Thoracic aorta (tissue), 2 donors: ENCODE results near the gene PRMT7. TPM values are rescaled to one million over a fixed set of nuclear protein-coding genes. Genes with fewer than 3 reads are reported as not detected.

ENCODE experiments used
- ATAC-seq: fragments of 150-250 bp; one replicate; pipeline ENCODE4 v1.8.0; 2017; ENCODE audit warnings: low read depth; ENCODE audit not compliant: insufficient number of reproducible peaks, low FRiP score
- DNase-seq: peaks from one replicate; pipeline ENCODE4 v3.0.0-alpha.2; 2020; ENCODE audit warnings: low spot score
- H3K27ac ChIP-seq, 2 donors: fragments of 200-600 bp; sonication (generic); 1 replicate in 1 of 2; 2 replicates in 1 of 2; pipeline ENCODE4 v1.5.1; 2016; ENCODE audit warnings: mild to moderate bottlenecking in 2 of 2, moderate library complexity in 2 of 2
- H3K27me3 ChIP-seq: fragments of 200-600 bp; sonication (generic); replicated peaks from 2 replicates; pipeline ENCODE4 v1.6.0; 2016; ENCODE audit warnings: mild to moderate bottlenecking; ENCODE audit not compliant: insufficient read depth
- H3K36me3 ChIP-seq: fragments of 200-600 bp; sonication (generic); one replicate; pipeline ENCODE4 v1.5.1; 2016
- H3K4me1 ChIP-seq, 2 donors: fragments of 200-600 bp; sonication (generic); 1 replicate in 1 of 2; 2 replicates in 1 of 2; pipeline versions ENCODE4 v1.5.1 to v1.6.0; 2016; ENCODE audit warnings: low read depth in 2 of 2, mild to moderate bottlenecking in 1 of 2; ENCODE audit not compliant: control insufficient read depth in 1 of 2
- H3K4me3 ChIP-seq: fragments of 200-600 bp; sonication (generic); 2 replicates; pipeline ENCODE4 v1.5.1; 2016; ENCODE audit warnings: mild to moderate bottlenecking
- H3K9me3 ChIP-seq: fragments of 200-600 bp; sonication (generic); 2 replicates; pipeline ENCODE4 v1.5.1; 2016
- total RNA-seq, 2 donors: library from RNA; depleted of rRNA; stranded (reverse); fragments of >200 nt; gene quantifications; one replicate each; pipeline versions ENCODE4 v1.1.0 to v1.2.3, GENCODE V29; 2016
- TF ChIP-seq, protein P1 (sequence below): fragments of 200-600 bp; sonication (generic); IDR thresholded peaks from one replicate; pipeline ENCODE4 v1.5.1; 2019; ENCODE audit warnings: antibody characterized with exemption

PRMT7 gene
- total RNA-seq, 2 donors from 2014 or later, result 46.6 to 74.2 TPM

DNA sequence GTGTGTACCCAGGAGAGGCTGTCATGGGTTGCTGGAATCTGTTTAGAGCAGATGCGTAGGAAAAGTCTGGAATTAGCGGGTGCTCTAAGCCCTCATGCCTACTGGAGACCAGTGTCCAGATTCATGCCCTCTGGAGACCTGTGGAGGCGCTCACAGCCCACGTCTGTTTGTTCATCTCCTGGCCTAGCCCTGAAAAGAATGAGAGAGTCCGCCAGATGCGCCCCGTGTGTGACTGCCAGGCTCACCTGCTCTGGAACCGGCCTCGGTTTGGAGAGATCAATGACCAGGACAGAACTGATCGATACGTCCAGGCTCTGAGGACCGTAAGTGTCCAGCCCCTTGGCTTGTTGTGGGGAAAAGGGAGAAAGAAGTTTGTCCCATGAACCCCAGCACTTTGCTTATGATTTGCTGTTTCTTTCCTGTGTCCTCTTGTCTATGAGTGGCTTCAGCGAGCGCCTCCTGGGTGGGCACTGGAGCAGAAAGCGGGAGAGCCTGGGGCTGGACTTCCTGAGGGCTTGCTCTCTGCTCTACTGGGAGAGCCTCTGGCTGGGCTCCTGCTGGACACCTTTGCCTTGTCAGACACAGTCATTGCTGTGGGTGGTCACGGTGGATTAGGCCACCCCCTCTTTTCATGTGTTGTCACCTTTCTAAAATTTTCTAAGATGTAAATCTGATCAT lies 35.3 kb downstream of the PRMT7 start:
- ATAC-seq (no peak), DNase-seq (no peak)
- TF ChIP-seq, protein P1, sequence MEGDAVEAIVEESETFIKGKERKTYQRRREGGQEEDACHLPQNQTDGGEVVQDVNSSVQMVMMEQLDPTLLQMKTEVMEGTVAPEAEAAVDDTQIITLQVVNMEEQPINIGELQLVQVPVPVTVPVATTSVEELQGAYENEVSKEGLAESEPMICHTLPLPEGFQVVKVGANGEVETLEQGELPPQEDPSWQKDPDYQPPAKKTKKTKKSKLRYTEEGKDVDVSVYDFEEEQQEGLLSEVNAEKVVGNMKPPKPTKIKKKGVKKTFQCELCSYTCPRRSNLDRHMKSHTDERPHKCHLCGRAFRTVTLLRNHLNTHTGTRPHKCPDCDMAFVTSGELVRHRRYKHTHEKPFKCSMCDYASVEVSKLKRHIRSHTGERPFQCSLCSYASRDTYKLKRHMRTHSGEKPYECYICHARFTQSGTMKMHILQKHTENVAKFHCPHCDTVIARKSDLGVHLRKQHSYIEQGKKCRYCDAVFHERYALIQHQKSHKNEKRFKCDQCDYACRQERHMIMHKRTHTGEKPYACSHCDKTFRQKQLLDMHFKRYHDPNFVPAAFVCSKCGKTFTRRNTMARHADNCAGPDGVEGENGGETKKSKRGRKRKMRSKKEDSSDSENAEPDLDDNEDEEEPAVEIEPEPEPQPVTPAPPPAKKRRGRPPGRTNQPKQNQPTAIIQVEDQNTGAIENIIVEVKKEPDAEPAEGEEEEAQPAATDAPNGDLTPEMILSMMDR, result no peak
- no peaks in the 10 kb centered on the region for H3K9me3 ChIP-seq
- H3K4me3 ChIP-seq, result no peak overlapping the region
- peaks cover 18% of the 10 kb centered on the region for H3K36me3 ChIP-seq
- H3K27me3 ChIP-seq, result no peaks in the 10 kb centered on the region
- peaks cover 0 to 10% of the 10 kb centered on the region in 2 donors for H3K4me1 ChIP-seq
- H3K27ac ChIP-seq, result no peak overlapping the region

GRCh38 chr16:68346892-68347480 lies 36.2 kb downstream of the PRMT7 start:
- no peak overlapping the region for H3K27ac ChIP-seq
- TF ChIP-seq, protein P1, result no peak
- no peak for ATAC-seq
- H3K36me3 ChIP-seq, result peaks cover 26% of the 10 kb centered on the region
- no peak overlapping the region for H3K4me3 ChIP-seq
- H3K27me3 ChIP-seq, result no peaks in the 10 kb centered on the region
- no peak for DNase-seq
- peaks cover 0 to 10% of the 10 kb centered on the region in 2 donors for H3K4me1 ChIP-seq
- no peaks in the 10 kb centered on the region for H3K9me3 ChIP-seq

GRCh38 chr16:68347605-68348004 lies 36.8 kb downstream of the PRMT7 start:
- TF ChIP-seq, protein P1, result no peak
- no peak for ATAC-seq
- Histone ChIP-seq H3K27me3 (no peaks in the 10 kb centered on the region), H3K4me3 (no peak overlapping the region), H3K4me1 (peaks cover 0 to 10% of the 10 kb centered on the region in 2 donors), H3K9me3 (no peaks in the 10 kb centered on the region), H3K36me3 (peaks cover 29% of the 10 kb centered on the region), H3K27ac (no peak overlapping the region)
- DNase-seq, result no peak

DNA sequence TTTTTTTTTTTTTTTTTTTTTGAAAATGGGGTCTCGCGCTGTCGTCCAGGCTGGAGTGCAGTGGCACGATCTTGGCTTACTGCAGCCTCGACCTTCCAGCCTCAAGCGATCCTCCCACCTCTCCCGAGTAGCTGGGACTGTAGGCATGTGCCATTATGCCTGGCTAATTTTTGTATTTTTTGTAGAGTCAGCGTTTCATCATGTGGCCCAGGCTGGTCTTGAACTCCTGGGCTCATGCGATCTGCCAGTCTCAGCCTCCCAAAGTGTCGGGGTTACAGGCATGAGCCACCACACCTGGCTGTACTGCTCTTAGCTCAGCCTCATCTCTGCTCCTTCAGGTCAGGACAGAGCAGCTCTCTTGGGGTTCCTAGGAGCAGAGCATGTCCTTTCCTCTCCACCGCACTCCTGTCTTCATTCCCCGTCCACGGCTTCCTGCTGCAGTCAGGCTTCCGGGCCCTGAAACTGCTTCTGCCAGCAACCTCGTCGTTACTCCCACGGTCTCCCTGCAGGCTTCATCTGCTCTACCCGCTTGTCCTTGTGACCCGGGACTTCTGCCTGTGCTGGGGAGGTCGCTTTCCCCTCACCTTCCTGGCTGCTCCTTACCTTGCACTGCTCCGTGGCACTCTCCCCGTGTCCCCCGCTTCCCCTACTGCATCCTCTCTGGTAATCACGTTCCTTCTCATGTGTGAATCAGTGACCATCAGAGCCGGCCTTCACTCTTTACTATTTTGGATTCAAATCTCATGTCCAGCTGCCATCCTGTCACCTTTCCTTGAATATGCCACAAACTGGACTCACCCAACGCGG lies 38.0 kb downstream of the PRMT7 start:
- Histone ChIP-seq H3K4me1 (peaks cover 0 to 10% of the 10 kb centered on the region in 2 donors), H3K4me3 (no peak overlapping the region), H3K9me3 (no peaks in the 10 kb centered on the region), H3K27me3 (no peaks in the 10 kb centered on the region), H3K36me3 (peaks cover 41% of the 10 kb centered on the region), H3K27ac (no peak overlapping the region)
- DNase-seq (no peak), ATAC-seq (no peak)
- TF ChIP-seq, protein P1, result no peak

GRCh38 chr16:68349838-68350410 lies 39.1 kb downstream of the PRMT7 start:
- peaks cover 0 to 9% of the 10 kb centered on the region in 2 donors for H3K4me1 ChIP-seq
- ATAC-seq (no peak), DNase-seq (no peak)
- TF ChIP-seq, protein P1, result no peak
- H3K27ac ChIP-seq, result no peak overlapping the region
- no peak overlapping the region for H3K4me3 ChIP-seq
- no peaks in the 10 kb centered on the region for H3K27me3 ChIP-seq
- peaks cover 51% of the 10 kb centered on the region for H3K36me3 ChIP-seq
- H3K9me3 ChIP-seq, result no peaks in the 10 kb centered on the region
